ENCODE results near the gene PRDM2.

GRCh38 chr1:13679651-13680050 lies 20.3 kb upstream of the PRDM2 start:
- TF ChIP-seq, protein P1, sequence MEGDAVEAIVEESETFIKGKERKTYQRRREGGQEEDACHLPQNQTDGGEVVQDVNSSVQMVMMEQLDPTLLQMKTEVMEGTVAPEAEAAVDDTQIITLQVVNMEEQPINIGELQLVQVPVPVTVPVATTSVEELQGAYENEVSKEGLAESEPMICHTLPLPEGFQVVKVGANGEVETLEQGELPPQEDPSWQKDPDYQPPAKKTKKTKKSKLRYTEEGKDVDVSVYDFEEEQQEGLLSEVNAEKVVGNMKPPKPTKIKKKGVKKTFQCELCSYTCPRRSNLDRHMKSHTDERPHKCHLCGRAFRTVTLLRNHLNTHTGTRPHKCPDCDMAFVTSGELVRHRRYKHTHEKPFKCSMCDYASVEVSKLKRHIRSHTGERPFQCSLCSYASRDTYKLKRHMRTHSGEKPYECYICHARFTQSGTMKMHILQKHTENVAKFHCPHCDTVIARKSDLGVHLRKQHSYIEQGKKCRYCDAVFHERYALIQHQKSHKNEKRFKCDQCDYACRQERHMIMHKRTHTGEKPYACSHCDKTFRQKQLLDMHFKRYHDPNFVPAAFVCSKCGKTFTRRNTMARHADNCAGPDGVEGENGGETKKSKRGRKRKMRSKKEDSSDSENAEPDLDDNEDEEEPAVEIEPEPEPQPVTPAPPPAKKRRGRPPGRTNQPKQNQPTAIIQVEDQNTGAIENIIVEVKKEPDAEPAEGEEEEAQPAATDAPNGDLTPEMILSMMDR (conservative IDR thresholded peaks at IDR 0.05) = no peak
- no peak for TF ChIP-seq ZFX (IDR thresholded peaks at IDR 0.05)

Measured in C4-2B (cell line).